Fibroblast of lung (primary cell): ENCODE measurements around the gene DUS1L. TPM values are rescaled to one million over a fixed set of nuclear protein-coding genes. Genes with fewer than 3 reads are reported as not detected.

Experiments used
- DNase-seq, 2 donors: peaks; one replicate each; pipeline versions ENCODE4 v3.0.0 to v3.0.0-alpha.2; 2010; ENCODE audit warnings: low read depth in 2 of 2
- H2AFZ ChIP-seq: 2 replicates; pipeline ENCODE4 v1.5.1; 2012; ENCODE audit warnings: low read length, control low read depth, inconsistent platforms
- H3K27ac ChIP-seq: 2 replicates; pipeline ENCODE4 v1.5.1; 2011; ENCODE audit warnings: low read length, control low read depth; ENCODE audit not compliant: insufficient read depth
- H3K27me3 ChIP-seq: 2 replicates; pipeline ENCODE4 v1.5.1; 2011; ENCODE audit warnings: mild to moderate bottlenecking, low read length; ENCODE audit not compliant: control insufficient read depth, insufficient read depth
- H3K36me3 ChIP-seq: 2 replicates; pipeline ENCODE4 v1.5.1; 2011; ENCODE audit warnings: low read length; ENCODE audit not compliant: control insufficient read depth, insufficient read depth
- H3K4me1 ChIP-seq: 2 replicates; pipeline ENCODE4 v1.5.1; 2011; ENCODE audit warnings: low read length; ENCODE audit not compliant: control insufficient read depth, insufficient read depth; ENCODE audit errors: extremely low read depth
- H3K4me2 ChIP-seq: 2 replicates; pipeline ENCODE4 v1.5.1; 2011; ENCODE audit warnings: low read length, control low read depth; ENCODE audit not compliant: insufficient read depth; ENCODE audit errors: extremely low read depth
- H3K4me3 ChIP-seq, 4 experiments: fragments of 200-600 bp in 1 of 4; sonication (generic) in 1 of 4; replicated peaks in 1 of 4; 2 replicates each; pipeline ENCODE4 v1.5.1; 2011 to 2016; ENCODE audit warnings: low read length in 4 of 4, low read depth in 3 of 4, mild to moderate bottlenecking in 3 of 4, control low read depth in 2 of 4, inconsistent platforms in 1 of 4, mixed read lengths in 1 of 4; ENCODE audit not compliant: insufficient read depth in 1 of 4; ENCODE audit errors: control extremely low read depth in 1 of 4
- H3K79me2 ChIP-seq: 2 replicates; pipeline ENCODE4 v1.5.1; 2012; ENCODE audit warnings: mild to moderate bottlenecking, low read length, inconsistent platforms; ENCODE audit not compliant: control insufficient read depth, insufficient read depth
- H3K9ac ChIP-seq: 2 replicates; pipeline ENCODE4 v1.5.1; 2011; ENCODE audit warnings: mild to moderate bottlenecking, low read length, control low read depth; ENCODE audit not compliant: insufficient read depth
- H3K9me3 ChIP-seq: 2 replicates; pipeline ENCODE4 v1.5.1; 2012; ENCODE audit warnings: low read depth, low read length; ENCODE audit not compliant: control insufficient read depth, insufficient read depth
- H4K20me1 ChIP-seq: 2 replicates; pipeline ENCODE4 v1.5.1; 2011; ENCODE audit warnings: low read length; ENCODE audit not compliant: control insufficient read depth, insufficient read depth; ENCODE audit errors: extremely low read depth
- EZH2 ChIP-seq: IDR thresholded peaks from 2 replicates; pipeline ENCODE4 v1.5.1; 2012; ENCODE audit warnings: low read length, control low read depth, mild to moderate bottlenecking; ENCODE audit errors: missing control alignments
- polyA plus RNA-seq, 2 donors: library from polyadenylated mRNA; depleted of rRNA in 1 of 2; stranded (reverse) in 1 of 2; unstranded in 1 of 2; fragments of >200 nt; gene quantifications; 2 replicates each; pipeline ENCODE4 v1.2.1, GENCODE V29; 2011 to 2012; ENCODE audit warnings: missing spikeins in 1 of 2
- total RNA-seq: library from RNA; depleted of rRNA; stranded (reverse); fragments of >200 nt; gene quantifications from 2 replicates; pipeline ENCODE4 v1.2.1, GENCODE V29; 2014
- TF ChIP-seq, protein P1 (sequence below), 2 donors: IDR thresholded peaks in 1 of 2; conservative IDR thresholded peaks in 1 of 2; 1 replicate in 1 of 2; 2 replicates in 1 of 2; pipeline ENCODE4 v1.5.1; 2011 to 2012; ENCODE audit warnings: low read length in 2 of 2, control low read depth in 1 of 2, inconsistent platforms in 1 of 2, low read depth in 1 of 2, mild to moderate bottlenecking in 1 of 2

The DUS1L gene
- total and polyA plus RNA-seq, 2 donors (not counting 1 experiment from before 2014, with no cell fraction given): 24.6 to 41.0 TPM

DNA sequence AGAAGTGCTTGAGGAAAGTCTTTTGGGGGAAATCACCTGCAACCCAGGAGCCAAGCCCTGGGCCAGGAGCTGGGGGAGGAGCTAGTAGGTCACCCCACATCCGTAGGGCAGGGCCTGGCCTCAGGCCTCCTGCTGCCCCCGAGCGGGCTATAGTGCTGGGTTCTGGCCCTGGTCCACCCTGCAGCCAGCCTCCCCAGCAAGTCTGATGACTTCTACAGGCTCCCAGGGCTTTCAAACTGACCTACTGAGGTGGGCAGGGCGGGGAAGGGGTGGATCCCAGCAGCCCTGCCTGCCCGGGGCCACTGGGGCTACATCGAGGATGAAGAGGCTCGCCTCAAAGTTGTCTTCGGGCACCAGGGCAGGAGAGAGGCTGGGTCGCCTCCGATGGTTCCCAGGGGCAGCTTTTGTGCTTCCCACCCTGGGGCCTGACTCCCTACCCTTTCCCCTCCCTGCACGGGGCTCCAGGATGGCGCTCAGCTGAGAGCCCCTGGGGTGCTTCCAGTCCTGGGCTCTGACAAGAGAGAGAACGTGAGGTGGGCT lies 47.9 kb downstream of the DUS1L start:
- Histone ChIP-seq H3K27me3 (no peaks in the 10 kb centered on the region), H4K20me1 (no peaks in the 10 kb centered on the region), H3K36me3 (peaks cover 4% of the 10 kb centered on the region), H3K4me3 (no peak overlapping the region), H3K4me2 (no peak overlapping the region), H3K79me2 (peaks cover 7% of the 10 kb centered on the region), H2AFZ (no peak overlapping the region), H3K27ac (no peak overlapping the region), H3K9me3 (no peaks in the 10 kb centered on the region), H3K4me1 (peaks cover 7% of the 10 kb centered on the region), H3K9ac (no peak overlapping the region)
- DNase-seq: no peak
- TF ChIP-seq, protein P1, sequence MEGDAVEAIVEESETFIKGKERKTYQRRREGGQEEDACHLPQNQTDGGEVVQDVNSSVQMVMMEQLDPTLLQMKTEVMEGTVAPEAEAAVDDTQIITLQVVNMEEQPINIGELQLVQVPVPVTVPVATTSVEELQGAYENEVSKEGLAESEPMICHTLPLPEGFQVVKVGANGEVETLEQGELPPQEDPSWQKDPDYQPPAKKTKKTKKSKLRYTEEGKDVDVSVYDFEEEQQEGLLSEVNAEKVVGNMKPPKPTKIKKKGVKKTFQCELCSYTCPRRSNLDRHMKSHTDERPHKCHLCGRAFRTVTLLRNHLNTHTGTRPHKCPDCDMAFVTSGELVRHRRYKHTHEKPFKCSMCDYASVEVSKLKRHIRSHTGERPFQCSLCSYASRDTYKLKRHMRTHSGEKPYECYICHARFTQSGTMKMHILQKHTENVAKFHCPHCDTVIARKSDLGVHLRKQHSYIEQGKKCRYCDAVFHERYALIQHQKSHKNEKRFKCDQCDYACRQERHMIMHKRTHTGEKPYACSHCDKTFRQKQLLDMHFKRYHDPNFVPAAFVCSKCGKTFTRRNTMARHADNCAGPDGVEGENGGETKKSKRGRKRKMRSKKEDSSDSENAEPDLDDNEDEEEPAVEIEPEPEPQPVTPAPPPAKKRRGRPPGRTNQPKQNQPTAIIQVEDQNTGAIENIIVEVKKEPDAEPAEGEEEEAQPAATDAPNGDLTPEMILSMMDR (conservative IDR thresholded peaks at IDR 0.05 in 1 of 2, IDR thresholded peaks at IDR 0.05 in 1 of 2; ENCODE audit: low read depth in 1 of 2, low read length in 2 of 2): no peak
- no peak for TF ChIP-seq EZH2

DNA sequence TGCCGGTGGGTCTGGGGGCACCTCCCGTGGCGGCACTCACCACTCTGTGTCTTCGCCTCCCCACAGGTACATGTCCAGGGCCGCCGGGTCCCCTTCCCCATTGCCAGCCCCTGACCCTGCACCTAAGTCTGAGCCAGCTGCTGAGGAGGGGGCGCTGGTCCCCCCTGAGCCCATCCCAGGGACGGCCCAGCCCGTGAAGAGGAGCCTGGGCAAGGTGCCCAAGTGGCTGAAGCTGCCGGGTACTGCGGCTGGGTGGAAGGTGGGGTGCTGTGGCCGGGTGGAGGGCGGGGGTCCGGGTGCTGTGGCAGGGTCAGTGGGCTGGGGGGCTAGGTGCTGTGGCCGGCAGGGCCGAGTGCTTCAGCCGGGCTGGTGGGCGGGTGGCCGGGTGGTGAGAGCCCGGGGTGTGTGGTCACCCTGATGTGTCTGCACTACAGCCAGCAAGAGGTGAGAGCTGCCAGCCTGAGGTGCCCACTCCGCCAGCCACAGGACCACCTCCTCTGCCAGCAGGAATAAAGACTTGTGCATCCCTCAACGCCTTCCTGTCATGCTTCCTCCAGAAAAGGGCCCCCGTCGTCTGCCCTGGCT lies 48.6 kb downstream of the DUS1L start:
- peaks cover 5% of the 10 kb centered on the region for H3K79me2 ChIP-seq
- DNase-seq: no peak
- TF ChIP-seq EZH2: no peak
- TF ChIP-seq, protein P1 (conservative IDR thresholded peaks at IDR 0.05 in 1 of 2, IDR thresholded peaks at IDR 0.05 in 1 of 2; ENCODE audit: low read depth in 1 of 2, low read length in 2 of 2): no peak
- no peak overlapping the region for H3K4me3 ChIP-seq
- no peak overlapping the region for H3K9ac ChIP-seq
- peaks cover 4% of the 10 kb centered on the region for H3K36me3 ChIP-seq
- no peaks in the 10 kb centered on the region for H3K27me3 ChIP-seq
- no peak overlapping the region for H2AFZ ChIP-seq
- no peaks in the 10 kb centered on the region for H4K20me1 ChIP-seq
- peaks cover 7% of the 10 kb centered on the region for H3K4me1 ChIP-seq
- H3K27ac ChIP-seq: no peak overlapping the region
- H3K4me2 ChIP-seq: no peak overlapping the region
- no peaks in the 10 kb centered on the region for H3K9me3 ChIP-seq

DNA sequence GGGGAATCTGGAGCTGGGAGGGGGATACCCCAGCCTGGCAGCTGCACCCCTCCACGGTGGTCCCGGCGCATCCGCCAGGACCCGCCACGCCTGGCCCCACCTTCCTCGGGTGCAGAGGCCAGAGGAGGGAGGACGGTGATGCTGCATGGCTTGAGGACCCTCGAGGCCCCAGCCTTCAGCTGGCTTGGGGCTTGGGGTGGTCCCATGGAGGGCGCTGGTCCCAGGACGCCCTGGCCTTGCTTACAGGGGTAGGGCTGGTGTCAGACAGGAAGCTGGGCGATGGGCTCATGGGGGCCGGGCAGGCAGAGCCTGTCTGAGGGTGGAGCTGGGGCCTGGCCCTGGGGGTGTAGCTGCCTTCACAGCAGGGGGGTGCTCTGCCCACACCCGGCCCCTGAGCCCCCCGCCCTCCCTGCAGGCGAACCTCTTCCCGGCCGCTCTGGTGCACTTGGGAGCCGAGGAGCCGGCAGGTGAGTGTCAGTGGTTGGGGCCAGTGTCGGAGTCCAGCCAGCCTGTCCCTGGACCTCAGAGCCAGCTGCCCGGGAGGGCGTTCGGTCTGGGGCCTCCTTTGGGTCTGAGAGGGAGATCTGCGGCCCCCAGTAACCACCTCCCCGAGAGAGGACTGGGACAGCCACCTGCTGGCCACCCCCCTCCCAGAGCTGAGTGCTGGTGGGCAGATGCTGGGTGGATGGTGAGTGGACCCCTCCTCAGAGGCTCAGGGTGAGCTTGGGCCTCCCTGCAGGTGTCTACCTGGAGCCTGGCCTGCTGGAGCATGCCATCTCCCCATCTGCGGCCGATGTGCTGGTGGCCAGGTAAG lies 49.3 kb downstream of the DUS1L start:
- H3K4me2 ChIP-seq: no peak overlapping the region
- H3K36me3 ChIP-seq: peaks cover 4% of the 10 kb centered on the region
- H4K20me1 ChIP-seq: no peaks in the 10 kb centered on the region

More for the DNA sequence above, 49.3 kb downstream of the DUS1L start:
- Histone ChIP-seq H3K4me1 (peaks cover 1% of the 10 kb centered on the region), H3K79me2 (peaks cover 1% of the 10 kb centered on the region), H3K27me3 (no peaks in the 10 kb centered on the region), H3K4me3 (no peak overlapping the region), H3K9ac (no peak overlapping the region), H3K9me3 (no peaks in the 10 kb centered on the region), H3K27ac (no peak overlapping the region), H2AFZ (no peak overlapping the region)
- TF ChIP-seq, protein P1 (conservative IDR thresholded peaks at IDR 0.05 in 1 of 2, IDR thresholded peaks at IDR 0.05 in 1 of 2; ENCODE audit: low read depth in 1 of 2, low read length in 2 of 2): no peak
- TF ChIP-seq EZH2: no peak
- no peak for DNase-seq
